NB4 (cell line): ENCODE results near the gene GREB1.

Experiments used
- DNase-seq: peaks from one replicate; pipeline ENCODE4 v3.0.0; 2010; ENCODE audit warnings: low read depth
- H3K4me3 ChIP-seq: one replicate; pipeline ENCODE4 v1.5.1; 2011; ENCODE audit warnings: mild to moderate bottlenecking, low read depth, low read length, moderate library complexity
- CTCF ChIP-seq: IDR thresholded peaks from one replicate; pipeline ENCODE4 v1.5.1; 2012; ENCODE audit warnings: low read depth, low read length
- MAX ChIP-seq: IDR thresholded peaks from 2 replicates; pipeline ENCODE4 v1.6.1; 2011; ENCODE audit warnings: low read depth, low read length
- MYC ChIP-seq: IDR thresholded peaks from 2 replicates; pipeline ENCODE4 v1.6.1; 2011; ENCODE audit warnings: low read depth, low read length
- POLR2A ChIP-seq: IDR thresholded peaks from 2 replicates; pipeline ENCODE4 v1.6.1; 2011; ENCODE audit warnings: mild to moderate bottlenecking; ENCODE audit not compliant: insufficient read length; ENCODE audit errors: extremely low read depth

Gene GREB1

GRCh38 chr2:11492720-11493119 is 41.1 kb upstream of the GREB1 start:
- TF ChIP-seq MAX (no peak), MYC (no peak)
- no peak for DNase-seq
- H3K4me3 ChIP-seq, result no peak overlapping the region

GRCh38 chr2:11493282-11493681 is 40.6 kb upstream of the GREB1 start:
- TF ChIP-seq MAX (no peak), MYC (no peak), POLR2A (no peak), CTCF (no peak)
- no peak for DNase-seq
- H3K4me3 ChIP-seq, result no peak overlapping the region

- H3K4me3 ChIP-seq, result no peak overlapping the region
- TF ChIP-seq CTCF, result no peak
- TF ChIP-seq MYC, result no peak
- no peak for DNase-seq
Observed at GRCh38 chr2:11494310-11494709, 39.5 kb upstream of the GREB1 start.

GRCh38 chr2:11495844-11496681 is 37.8 kb upstream of the GREB1 start:
- H3K4me3 ChIP-seq, result no peak overlapping the region
- no peak for DNase-seq

GRCh38 chr2:11498543-11499034 is 35.3 kb upstream of the GREB1 start:
- no peak overlapping the region for H3K4me3 ChIP-seq
- no peak for TF ChIP-seq POLR2A
- TF ChIP-seq MAX, result no peak
- no peak for TF ChIP-seq MYC
- no peak for DNase-seq

More at GRCh38 chr2:11495844-11496681, 37.8 kb upstream of the GREB1 start:
- no peak for TF ChIP-seq MAX
- no peak for TF ChIP-seq CTCF
- no peak for TF ChIP-seq POLR2A
- no peak for TF ChIP-seq MYC

GRCh38 chr2:11499081-11499743 is 34.6 kb upstream of the GREB1 start:
- DNase-seq, result no peak
- no peak overlapping the region for H3K4me3 ChIP-seq
- TF ChIP-seq CTCF (no peak), POLR2A (no peak), MYC (no peak), MAX (no peak)
